ENCODE data around the gene DEPDC5. TPM values are rescaled to one million over a fixed set of nuclear protein-coding genes. Genes with fewer than 3 reads are reported as not detected.

DEPDC5 gene
- total RNA-seq, 5 donors from 2014 or later (not counting 1 experiment from before 2014, with no cell fraction given), result 40.3 to 52.7 (median 49.0) TPM

DNA sequence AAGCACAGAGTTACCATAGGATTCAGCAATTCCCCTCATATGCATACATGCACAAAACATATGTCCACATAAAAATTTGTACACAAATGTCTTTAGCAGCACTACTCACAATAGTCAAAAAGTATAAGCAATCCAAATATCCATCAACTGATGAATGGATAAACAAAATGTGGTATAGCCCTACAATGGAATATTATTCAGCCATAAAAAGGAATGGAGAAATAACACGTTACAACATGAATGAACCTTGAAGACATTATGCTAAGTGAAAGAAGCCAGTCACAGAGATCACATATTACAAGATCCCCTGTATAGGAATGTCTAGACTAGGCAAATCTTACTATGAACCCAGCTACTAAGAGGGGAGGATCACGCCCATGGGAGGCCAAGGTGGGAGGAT lies 11.1 kb upstream of the DEPDC5 start:
- Mint-ChIP-seq H3K27ac (no peak overlapping the region), H3K9me3 (no peaks in the 10 kb centered on the region), H3K4me3 (no peak overlapping the region), H3K36me3 (peaks cover 34% of the 10 kb centered on the region), H3K27me3 (no peaks in the 10 kb centered on the region), H3K4me1 (peaks cover 45 to 58% (median 51%) of the 10 kb centered on the region in 3 donors)
- whole genome bisulfite sequencing (ENCODE audit: insufficient coverage), result no CpG with 5 or more reads among the region's 2 CpGs
- Histone ChIP-seq H3K4me1 (ENCODE audit: control insufficient read depth in 1 of 2, extremely low read depth in 1 of 2, insufficient read depth in 2 of 2, low read length in 2 of 2) (peaks cover 4 to 7% of the 10 kb centered on the region in 2 experiments), H3K4me3 (ENCODE audit: control insufficient read depth in 1 of 2, extremely low read depth in 1 of 2, low read length in 1 of 2) (no peak overlapping the region), H3K9me3 (no peaks in the 10 kb centered on the region), H3K27ac (ENCODE audit: low read length) (no peak overlapping the region), H3K36me3 (ENCODE audit: control insufficient read depth in 2 of 2, extremely low read depth in 1 of 2, insufficient read depth in 1 of 2, low read length in 1 of 2) (peaks cover 0 to 21% of the 10 kb centered on the region in 2 donors), H3K27me3 (replicated peaks in 1 of 2; ENCODE audit: control insufficient read depth in 2 of 2, extremely low read depth in 1 of 2, insufficient read depth in 2 of 2, low read length in 1 of 2) (no peaks in the 10 kb centered on the region)
- CTCF ChIA-PET, result no interaction called here
- ATAC-seq (replicated peaks in 1 of 4) (no peak), DNase-seq (no peak)
- POLR2A ChIA-PET, result no interaction called here

DNA sequence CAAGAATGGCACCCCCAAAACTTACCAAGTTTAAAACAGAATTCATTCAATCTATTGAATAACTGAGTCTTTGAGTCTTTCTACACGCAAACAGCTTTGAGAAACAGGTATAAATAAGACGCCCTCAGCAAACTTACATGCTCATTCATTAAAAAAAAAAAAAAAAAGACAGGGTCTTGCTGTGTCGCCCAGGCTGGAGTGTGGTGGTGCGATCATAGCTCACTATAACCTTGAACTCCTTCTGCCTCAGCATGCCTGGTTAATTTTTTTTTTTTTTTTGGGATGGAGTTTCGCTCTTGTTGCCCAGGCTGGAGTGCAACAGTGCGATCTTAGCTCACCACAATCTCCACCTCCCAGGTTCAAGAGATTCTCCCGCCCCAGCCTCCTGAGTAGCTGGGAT lies 9.9 kb upstream of the DEPDC5 start:
- Mint-ChIP-seq H3K9me3 (no peaks in the 10 kb centered on the region), H3K36me3 (peaks cover 29% of the 10 kb centered on the region), H3K4me1 (peaks cover 46 to 58% (median 52%) of the 10 kb centered on the region in 3 donors), H3K4me3 (no peak overlapping the region), H3K27ac (peak overlapping the region in 1 of 2 donors; percentile 5), H3K27me3 (no peaks in the 10 kb centered on the region)
- Histone ChIP-seq H3K27me3 (replicated peaks in 1 of 2; ENCODE audit: control insufficient read depth in 2 of 2, extremely low read depth in 1 of 2, insufficient read depth in 2 of 2, low read length in 1 of 2) (no peaks in the 10 kb centered on the region), H3K4me1 (ENCODE audit: control insufficient read depth in 1 of 2, extremely low read depth in 1 of 2, insufficient read depth in 2 of 2, low read length in 2 of 2) (peaks cover 7 to 10% of the 10 kb centered on the region in 2 experiments), H3K9me3 (no peaks in the 10 kb centered on the region), H3K36me3 (ENCODE audit: control insufficient read depth in 2 of 2, extremely low read depth in 1 of 2, insufficient read depth in 1 of 2, low read length in 1 of 2) (peaks cover 0 to 16% of the 10 kb centered on the region in 2 donors), H3K27ac (ENCODE audit: low read length) (no peak overlapping the region), H3K4me3 (ENCODE audit: control insufficient read depth in 1 of 2, extremely low read depth in 1 of 2, low read length in 1 of 2) (no peak overlapping the region)
- no peak for ATAC-seq (replicated peaks in 1 of 4)
- WGBS (ENCODE audit: insufficient coverage), result no CpG with 5 or more reads among the region's 7 CpGs
- DNase-seq, result no peak
- ChIA-PET CTCF (no interaction called here), POLR2A (interaction anchor here in 1 of 2 donors (0.7 kb wide), 1 partner anchor 111 kb away, joined by 6 read pairs; no protein-coding TSS in a partner anchor)

DNA sequence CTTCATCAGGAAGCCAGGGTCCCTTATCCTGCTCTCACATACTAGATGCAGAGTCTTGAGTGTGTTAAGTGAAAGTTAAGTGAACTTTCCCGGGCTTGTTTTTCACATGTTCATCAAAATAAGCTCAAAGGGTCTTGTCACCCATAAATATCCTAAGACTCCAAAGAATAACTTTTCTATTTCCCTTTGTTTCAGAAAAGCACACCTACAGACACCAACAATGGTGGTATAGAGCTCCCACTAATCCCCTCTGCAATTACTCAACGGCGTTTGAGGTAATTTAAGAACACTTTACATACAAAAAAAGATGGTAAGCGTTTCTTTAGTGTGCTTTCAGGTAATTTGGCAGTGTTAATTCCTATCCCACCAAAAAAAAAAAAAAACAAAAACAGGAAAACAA lies 6.4 kb upstream of the DEPDC5 start:
- POLR2A ChIA-PET, result no interaction called here
- no peak for ATAC-seq (replicated peaks in 1 of 4)
- no peaks in the 10 kb centered on the region for H3K27me3 ChIP-seq (replicated peaks in 1 of 2; ENCODE audit: control insufficient read depth in 2 of 2, extremely low read depth in 1 of 2, insufficient read depth in 2 of 2, low read length in 1 of 2)
- Mint-ChIP-seq H3K27ac (peak overlapping the region; percentile 23 to 55), H3K36me3 (peaks cover 20% of the 10 kb centered on the region), H3K27me3 (no peaks in the 10 kb centered on the region), H3K9me3 (no peaks in the 10 kb centered on the region), H3K4me3 (peak overlapping the region in 2 of 3 donors; percentile 28 to 74), H3K4me1 (peaks cover 41 to 54% (median 48%) of the 10 kb centered on the region in 3 donors)
- WGBS (ENCODE audit: insufficient coverage), result no CpG with 5 or more reads among the region's 4 CpGs
- DNase-seq, result no peak
- peaks cover 0 to 3% of the 10 kb centered on the region in 2 donors for H3K36me3 ChIP-seq (ENCODE audit: control insufficient read depth in 2 of 2, extremely low read depth in 1 of 2, insufficient read depth in 1 of 2, low read length in 1 of 2)
- CTCF ChIA-PET, result interaction anchor here in 1 of 2 donors (0.6 kb wide), 1 partner anchor 82 kb away, joined by 3 read pairs; no protein-coding TSS in a partner anchor
- H3K27ac ChIP-seq (ENCODE audit: low read length), result no peak overlapping the region
- H3K9me3 ChIP-seq, result no peaks in the 10 kb centered on the region
- H3K4me1 ChIP-seq (ENCODE audit: control insufficient read depth in 1 of 2, extremely low read depth in 1 of 2, insufficient read depth in 2 of 2, low read length in 2 of 2), result peaks cover 15 to 25% of the 10 kb centered on the region in 2 experiments
- no peak overlapping the region for H3K4me3 ChIP-seq (ENCODE audit: control insufficient read depth in 1 of 2, extremely low read depth in 1 of 2, low read length in 1 of 2)

DNA sequence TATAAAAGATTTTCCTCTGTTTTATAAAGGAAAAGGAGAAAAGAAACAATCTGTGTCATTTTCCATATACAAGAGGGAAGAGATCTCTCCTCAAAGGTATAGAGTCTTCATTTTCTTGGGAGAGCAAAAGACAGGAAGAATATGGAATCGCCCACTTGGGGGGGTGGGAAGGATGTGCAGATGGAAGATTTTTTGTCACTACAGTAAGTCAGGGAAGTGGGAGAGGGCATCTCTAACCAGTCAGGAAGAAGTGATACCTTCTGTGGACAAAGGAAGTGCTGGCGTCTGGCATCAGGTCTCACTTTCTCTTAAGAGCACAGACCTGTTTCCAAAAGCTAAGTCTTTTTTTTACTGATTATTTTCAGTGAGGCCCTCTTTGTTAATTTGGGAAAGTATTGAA lies 5.3 kb upstream of the DEPDC5 start:
- H3K4me3 ChIP-seq (ENCODE audit: control insufficient read depth in 1 of 2, extremely low read depth in 1 of 2, low read length in 1 of 2), result peak overlapping the region in 1 of 2 donors; percentile 98
- H3K36me3 ChIP-seq (ENCODE audit: control insufficient read depth in 2 of 2, extremely low read depth in 1 of 2, insufficient read depth in 1 of 2, low read length in 1 of 2), result peaks cover 0 to 3% of the 10 kb centered on the region in 2 donors
- Mint-ChIP-seq H3K27ac (peak overlapping the region; percentile 76 to 96), H3K27me3 (no peaks in the 10 kb centered on the region), H3K9me3 (no peaks in the 10 kb centered on the region), H3K4me1 (peaks cover 50 to 57% (median 53%) of the 10 kb centered on the region in 3 donors), H3K36me3 (peaks cover 15% of the 10 kb centered on the region), H3K4me3 (peak overlapping the region; percentile 74 to 95 (median 90))
- DNase-seq (peak in 1 of 35 experiments; percentile 10), ATAC-seq (replicated peaks in 1 of 4) (no peak)
- peaks cover 21 to 34% of the 10 kb centered on the region in 2 experiments for H3K4me1 ChIP-seq (ENCODE audit: control insufficient read depth in 1 of 2, extremely low read depth in 1 of 2, insufficient read depth in 2 of 2, low read length in 2 of 2)
- no peaks in the 10 kb centered on the region for H3K9me3 ChIP-seq
- no peak overlapping the region for H3K27ac ChIP-seq (ENCODE audit: low read length)
- H3K27me3 ChIP-seq (replicated peaks in 1 of 2; ENCODE audit: control insufficient read depth in 2 of 2, extremely low read depth in 1 of 2, insufficient read depth in 2 of 2, low read length in 1 of 2), result no peaks in the 10 kb centered on the region
- POLR2A ChIA-PET, result no interaction called here
- CTCF ChIA-PET, result interaction anchor here in 1 of 2 donors (0.7 kb wide), 1 partner anchor 82 kb away, joined by 4 read pairs; no protein-coding TSS in a partner anchor
- WGBS (ENCODE audit: insufficient coverage), result 56% methylated on average over 1 of the region's 2 CpGs

DNA sequence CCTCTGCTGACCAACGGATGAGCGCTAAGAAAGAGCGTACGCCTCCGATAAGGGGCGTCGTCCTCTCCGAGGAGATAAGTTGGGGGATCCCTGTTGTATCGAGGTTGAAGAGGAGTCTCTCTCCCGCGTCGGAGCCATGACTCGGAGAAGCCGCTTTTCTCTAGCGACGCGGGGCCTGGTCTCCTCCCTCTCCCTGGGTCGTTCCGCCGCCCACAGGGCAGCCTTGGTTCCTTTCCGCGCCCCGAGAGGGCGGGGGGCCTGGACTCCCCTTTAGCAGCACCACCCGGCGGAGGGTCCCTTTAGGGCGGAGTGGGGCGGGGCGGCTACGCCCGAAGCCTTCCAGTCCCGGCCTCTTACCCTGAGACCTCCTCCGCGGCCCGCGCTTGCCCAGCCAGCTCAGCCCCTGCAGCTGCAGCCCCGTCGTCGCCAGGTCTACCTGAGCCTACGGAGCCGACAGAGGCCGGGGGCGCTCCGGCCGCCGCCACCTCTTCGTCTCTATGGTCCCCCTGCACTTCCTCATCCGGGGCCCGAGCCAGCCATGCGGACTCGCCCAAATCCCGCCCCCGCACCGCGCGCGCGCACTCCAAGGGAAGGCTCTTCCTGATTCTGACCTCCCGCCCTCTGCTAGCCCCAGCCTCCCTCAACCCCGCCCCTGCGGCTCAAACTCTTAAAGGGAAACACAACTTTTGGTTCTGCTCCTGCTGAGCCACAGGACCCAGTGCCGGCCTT lies 4.0 kb upstream of the DEPDC5 start, which contains the start of gene PRR14L:
Gene PRR14L (minus strand): TSS at position 497 of the 729 bp plus-strand sequence. CDS start 11,272 bp downstream, outside the sequence.
- ChIA-PET POLR2A (interaction anchor here in 1 of 2 donors (0.6 kb wide), 1 partner anchor 15 kb away, joined by 5 read pairs; no protein-coding TSS in a partner anchor), CTCF (no interaction called here)
- under 1% methylated on average over 60 of the region's 62 CpGs for WGBS (ENCODE audit: insufficient coverage)
- Mint-ChIP-seq H3K27ac (peak within 1 kb of the TSS; percentile 95 to 96), H3K4me3 (peak within 1 kb of the TSS; percentile 74 to 95 (median 90)), H3K27me3 (no peaks in the 10 kb centered on the region), H3K4me1 (peaks cover 54 to 59% (median 58%) of the 10 kb centered on the region in 3 donors), H3K36me3 (peaks cover 11% of the 10 kb centered on the region), H3K9me3 (no peaks in the 10 kb centered on the region)
- Histone ChIP-seq H3K36me3 (ENCODE audit: control insufficient read depth in 2 of 2, extremely low read depth in 1 of 2, insufficient read depth in 1 of 2, low read length in 1 of 2) (peaks cover 0 to 2% of the 10 kb centered on the region in 2 donors), H3K9me3 (no peaks in the 10 kb centered on the region), H3K4me3 (ENCODE audit: control insufficient read depth in 1 of 2, extremely low read depth in 1 of 2, low read length in 1 of 2) (peak within 1 kb of the TSS; percentile 92 to 98), H3K27me3 (replicated peaks in 1 of 2; ENCODE audit: control insufficient read depth in 2 of 2, extremely low read depth in 1 of 2, insufficient read depth in 2 of 2, low read length in 1 of 2) (no peaks in the 10 kb centered on the region), H3K27ac (ENCODE audit: low read length) (peak within 1 kb of the TSS; percentile 73), H3K4me1 (ENCODE audit: control insufficient read depth in 1 of 2, extremely low read depth in 1 of 2, insufficient read depth in 2 of 2, low read length in 2 of 2) (peaks cover 25 to 44% of the 10 kb centered on the region in 2 experiments)
- DNase-seq, result peak; percentile 93 to 99 (median 97)
- peak; percentile 68 to 78 (median 72) for ATAC-seq (replicated peaks in 1 of 4)

All from T-cell (primary cell).